ENCODE data around the gene OFD1.

Gene OFD1

GRCh38 chrX:13750812-13751211 lies 16.3 kb downstream of the OFD1 start:
- DNase-seq (ENCODE audit: extremely low read depth in 1 of 2, low read depth in 1 of 2): no peak

DNA sequence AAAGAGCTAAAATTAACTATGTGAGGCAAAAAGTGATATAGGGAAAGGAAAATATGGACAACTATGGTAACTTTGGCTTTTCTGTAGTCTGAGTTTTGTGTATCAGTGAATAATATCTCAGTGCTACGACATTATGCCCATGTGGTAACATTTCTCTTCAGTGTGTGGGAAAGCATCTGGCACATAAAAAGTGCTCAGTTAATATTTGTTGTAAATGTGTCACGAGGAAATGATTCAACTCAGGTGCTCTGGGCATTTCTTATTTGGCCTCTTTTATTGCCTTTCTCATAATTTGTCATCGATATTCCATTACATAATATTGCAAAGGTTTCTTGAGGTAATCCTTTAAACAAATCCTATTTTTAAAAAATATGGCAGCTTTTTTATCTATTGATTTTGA lies 17.6 kb downstream of the OFD1 start:
- DNase-seq (ENCODE audit: extremely low read depth in 1 of 2, low read depth in 1 of 2): no peak

GRCh38 chrX:13752646-13753045 lies 18.1 kb downstream of the OFD1 start:
- no peak for DNase-seq (ENCODE audit: extremely low read depth in 1 of 2, low read depth in 1 of 2)

- DNase-seq (ENCODE audit: extremely low read depth in 1 of 2, low read depth in 1 of 2): no peak
These were observed 20.2 kb downstream of the OFD1 start for GRCh38 chrX:13754765-13755164.

DNA sequence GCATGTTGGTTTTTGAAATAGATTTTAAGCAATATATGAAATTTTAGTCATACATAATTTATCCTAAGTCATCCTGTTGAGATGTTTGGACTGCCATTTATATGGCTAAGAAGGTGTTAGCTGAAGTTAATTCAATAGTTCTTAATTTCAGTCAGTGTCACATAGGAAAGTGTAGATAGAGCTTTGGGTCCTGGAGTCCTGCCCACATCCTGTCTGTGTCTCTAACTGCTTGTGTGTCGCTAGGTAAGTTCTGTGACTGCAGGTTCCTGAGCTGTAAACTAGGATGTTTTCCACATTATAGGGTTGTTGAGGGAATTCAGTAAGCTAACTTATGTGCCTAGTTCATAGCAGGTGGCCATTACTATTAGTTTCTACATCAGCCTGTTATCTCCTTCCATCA lies 20.7 kb downstream of the OFD1 start:
- DNase-seq (ENCODE audit: extremely low read depth in 1 of 2, low read depth in 1 of 2): no peak

DNA sequence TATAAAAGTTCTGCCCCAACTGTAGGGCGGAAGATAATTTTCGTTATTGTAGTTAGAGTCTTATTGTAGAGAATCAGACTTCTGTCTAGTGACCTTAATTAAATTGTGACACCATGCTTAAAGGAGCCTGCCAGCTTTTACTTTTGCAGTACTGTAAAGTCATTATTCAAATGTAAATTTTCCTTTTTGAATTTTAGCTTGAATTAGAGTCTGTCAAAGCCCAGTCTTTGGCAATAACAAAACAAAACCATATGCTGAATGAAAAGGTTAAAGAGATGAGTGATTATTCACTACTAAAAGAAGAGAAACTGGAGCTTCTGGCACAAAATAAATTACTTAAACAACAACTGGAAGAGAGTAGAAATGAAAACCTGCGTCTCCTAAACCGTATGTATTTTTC lies 21.8 kb downstream of the OFD1 start:
- no peak for DNase-seq (ENCODE audit: extremely low read depth in 1 of 2, low read depth in 1 of 2)

GRCh38 chrX:13759152-13759718 lies 24.7 kb downstream of the OFD1 start:
- no peak for DNase-seq (ENCODE audit: extremely low read depth in 1 of 2, low read depth in 1 of 2)

GRCh38 chrX:13760426-13760825 lies 25.9 kb downstream of the OFD1 start:
- DNase-seq (ENCODE audit: extremely low read depth in 1 of 2, low read depth in 1 of 2): no peak

DNA sequence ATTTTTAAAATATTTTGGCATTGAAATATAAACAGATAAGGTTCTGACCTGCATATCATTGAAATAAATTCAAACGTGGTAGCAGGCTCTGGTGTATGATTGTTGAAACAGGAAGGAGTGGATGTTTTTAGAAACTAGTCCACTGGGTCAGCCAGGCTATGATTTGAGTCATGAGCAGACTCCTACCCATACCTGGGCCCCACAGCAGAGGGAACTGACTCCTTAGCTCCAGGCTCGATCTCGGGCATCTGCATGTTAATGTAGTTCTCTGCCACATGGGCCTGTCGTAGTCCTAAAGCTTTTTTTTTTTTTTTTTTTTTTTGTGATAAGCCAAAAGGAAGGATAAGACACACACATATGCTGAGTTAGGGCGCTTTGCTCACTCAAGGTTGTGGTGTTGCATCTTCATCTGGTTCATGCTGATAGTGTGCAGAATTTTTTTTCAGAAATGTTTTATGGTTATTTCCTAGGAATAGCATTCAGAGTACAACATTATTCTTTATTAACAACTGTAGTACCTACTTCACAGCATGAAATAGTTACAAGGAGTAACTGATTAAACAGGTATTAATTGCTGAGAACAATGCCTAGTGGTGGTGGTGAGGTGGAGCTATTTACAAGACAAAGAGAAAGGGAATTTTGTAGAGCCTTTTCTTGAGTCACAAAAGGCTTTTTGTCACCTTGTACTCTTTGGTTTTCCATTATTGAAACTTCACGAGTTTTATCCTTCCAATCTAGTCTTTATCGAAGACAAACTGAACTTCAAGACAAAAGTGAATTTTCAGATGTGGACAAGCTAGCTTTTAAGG lies 27.3 kb downstream of the OFD1 start:
- DNase-seq (ENCODE audit: extremely low read depth in 1 of 2, low read depth in 1 of 2): no peak

- DNase-seq (ENCODE audit: extremely low read depth in 1 of 2, low read depth in 1 of 2): no peak
These were observed 28.9 kb downstream of the OFD1 start for GRCh38 chrX:13763489-13763888.

DNA sequence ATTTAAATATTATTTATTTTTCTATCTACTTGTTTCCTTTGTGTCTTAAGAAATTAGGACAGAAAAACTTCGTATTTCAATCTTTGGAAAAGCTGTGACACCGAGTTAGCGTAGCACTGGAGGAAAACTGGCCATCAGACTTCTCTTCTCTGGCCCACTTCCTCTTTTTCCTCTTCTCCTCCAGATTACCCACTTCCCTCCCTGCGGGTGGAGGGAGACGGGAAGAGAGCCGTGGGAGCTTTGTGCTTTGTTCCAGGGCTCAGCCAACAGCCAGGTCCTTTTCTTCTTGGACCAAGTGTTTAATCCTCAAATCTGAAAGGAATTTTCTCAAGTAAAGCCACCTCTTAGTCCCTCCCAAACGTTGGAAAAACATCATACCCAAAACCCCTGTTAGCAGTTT lies 29.7 kb downstream of the OFD1 start:
- DNase-seq (ENCODE audit: extremely low read depth in 1 of 2, low read depth in 1 of 2): no peak

GRCh38 chrX:13764765-13765164 lies 30.2 kb downstream of the OFD1 start:
- no peak for DNase-seq (ENCODE audit: extremely low read depth in 1 of 2, low read depth in 1 of 2)

DNA sequence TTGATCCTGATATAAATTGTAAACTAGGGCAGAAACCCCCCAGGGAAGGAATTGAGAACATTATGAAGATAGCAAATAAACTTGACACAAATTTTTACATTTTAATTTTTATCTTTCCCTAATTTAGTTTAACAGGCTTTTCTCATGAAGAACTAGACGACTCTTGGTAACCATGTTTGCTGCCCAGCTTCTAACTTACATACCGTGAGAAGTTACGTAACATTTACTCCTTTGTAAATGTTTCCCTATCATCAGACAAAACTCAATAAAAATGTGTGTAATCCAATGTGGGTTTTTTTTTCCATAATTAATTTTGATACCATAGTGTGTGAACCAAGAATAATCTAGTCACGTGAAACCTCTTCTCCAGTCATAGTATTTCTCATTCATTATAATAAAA lies 34.4 kb downstream of the OFD1 start:
- no peak for DNase-seq (ENCODE audit: extremely low read depth in 1 of 2, low read depth in 1 of 2)

GRCh38 chrX:13770013-13770535 lies 35.5 kb downstream of the OFD1 start:
- DNase-seq (ENCODE audit: extremely low read depth in 1 of 2, low read depth in 1 of 2): no peak

GRCh38 chrX:13774696-13775095 lies 40.1 kb downstream of the OFD1 start:
- DNase-seq (ENCODE audit: extremely low read depth in 1 of 2, low read depth in 1 of 2): no peak

DNA sequence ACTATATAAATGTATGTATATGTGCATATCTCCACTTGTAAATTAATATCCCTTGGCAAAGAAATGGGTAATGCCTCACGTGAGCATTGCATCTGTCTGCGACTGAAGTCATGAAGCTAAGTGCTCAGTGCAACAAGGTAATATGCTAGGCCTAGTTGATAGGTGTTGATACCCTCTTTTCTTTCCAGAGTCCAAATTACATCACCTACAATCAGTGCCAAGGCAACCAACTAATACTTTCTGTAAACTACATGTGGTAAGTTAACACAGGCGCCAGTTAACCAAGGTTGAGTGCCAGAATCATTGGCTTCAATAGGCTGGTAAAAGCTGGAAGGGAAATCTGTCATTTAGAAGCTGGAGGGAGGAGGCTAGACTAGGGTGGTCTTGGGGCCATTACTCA lies 41.3 kb downstream of the OFD1 start:
- no peak for DNase-seq (ENCODE audit: extremely low read depth in 1 of 2, low read depth in 1 of 2)

- DNase-seq (ENCODE audit: extremely low read depth in 1 of 2, low read depth in 1 of 2): no peak
These were observed 41.8 kb downstream of the OFD1 start for GRCh38 chrX:13776387-13776786.

- no peak for DNase-seq (ENCODE audit: extremely low read depth in 1 of 2, low read depth in 1 of 2)
These were observed 44.4 kb downstream of the OFD1 start for GRCh38 chrX:13778916-13779315.

- no peak for DNase-seq (ENCODE audit: extremely low read depth in 1 of 2, low read depth in 1 of 2)
These were observed 46.4 kb downstream of the OFD1 start for GRCh38 chrX:13780868-13781427.

- DNase-seq (ENCODE audit: extremely low read depth in 1 of 2, low read depth in 1 of 2): no peak
These were observed 51.5 kb downstream of the OFD1 start for GRCh38 chrX:13786048-13786447.

DNA sequence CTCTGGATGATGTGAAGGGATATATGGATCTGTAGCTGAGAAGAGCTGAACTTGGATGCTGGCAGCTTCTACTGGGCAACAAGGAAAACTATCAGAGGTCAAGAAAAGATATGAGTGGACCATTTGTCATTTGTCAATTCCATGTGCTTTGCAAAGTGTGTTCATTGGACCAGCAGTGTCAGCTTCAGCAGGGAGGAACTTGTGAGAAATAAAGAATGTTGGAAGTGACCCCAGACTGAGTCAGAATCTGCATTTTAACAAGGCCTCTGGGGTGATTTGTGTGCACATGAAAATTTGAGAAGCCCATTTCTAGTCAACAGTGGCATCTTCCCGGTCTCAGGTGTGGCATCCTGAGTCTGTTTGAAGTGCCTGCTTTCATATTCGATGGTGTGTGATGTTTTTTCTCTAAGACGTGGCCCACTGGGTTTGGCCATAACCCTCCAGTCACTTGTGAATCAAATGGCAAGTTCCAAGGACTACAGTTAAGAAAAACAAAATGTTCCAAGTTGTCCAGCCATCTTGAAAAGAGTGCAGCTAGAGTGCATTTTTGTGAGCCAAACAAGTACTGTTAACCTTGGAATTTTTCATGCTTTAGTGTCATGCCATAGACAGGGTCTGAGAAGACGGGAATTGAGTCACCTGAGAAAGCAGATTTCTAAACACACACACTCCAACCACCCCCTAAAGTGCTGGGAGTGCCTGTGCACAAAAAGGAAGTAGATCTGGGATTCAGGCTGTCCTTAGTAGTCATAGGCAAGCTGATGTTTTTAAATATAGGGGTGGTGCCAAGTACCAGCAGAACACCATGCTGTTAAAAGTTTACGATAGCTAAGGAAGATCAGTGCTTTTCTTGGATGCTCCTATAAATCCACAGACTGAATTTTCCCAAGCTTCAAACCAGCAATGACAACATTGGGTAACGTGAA lies 55.9 kb downstream of the OFD1 start:
- DNase-seq (ENCODE audit: extremely low read depth in 1 of 2, low read depth in 1 of 2): no peak
